ENCODE results near the gene SMC6.

Gene SMC6

GRCh38 chr2:17616405-17616804, 137.2 kb downstream of the SMC6 start:
- DNase-seq (ENCODE audit: low spot score) = no peak

GRCh38 chr2:17615728-17616351, 137.8 kb downstream of the SMC6 start:
- DNase-seq (ENCODE audit: low spot score) = no peak

GRCh38 chr2:17615147-17615546, 138.5 kb downstream of the SMC6 start:
- no peak for DNase-seq (ENCODE audit: low spot score)

- DNase-seq (ENCODE audit: low spot score) = no peak
These were observed 139.3 kb downstream of the SMC6 start for GRCh38 chr2:17614174-17614930.
